Esophagus muscularis mucosa (tissue), 3 donors: ENCODE results near the gene EDDM13.

Source experiments
- POLR2A ChIP-seq: fragments of 450-650 bp; IDR thresholded peaks from one replicate; pipeline ENCODE4 v1.6.1; 2017; ENCODE audit warnings: antibody characterized with exemption, moderate library complexity, mild to moderate bottlenecking, low read depth
- TF ChIP-seq, protein P1 (sequence below), 3 experiments: fragments of 200-600 bp in 2 of 3; fragments of 450-650 bp in 1 of 3; sonication (generic) in 2 of 3; IDR thresholded peaks; one replicate each; pipeline ENCODE4 v1.5.1; 2017 to 2019; ENCODE audit warnings: antibody characterized with exemption in 3 of 3, mild to moderate bottlenecking in 2 of 3, moderate library complexity in 1 of 3

DNA sequence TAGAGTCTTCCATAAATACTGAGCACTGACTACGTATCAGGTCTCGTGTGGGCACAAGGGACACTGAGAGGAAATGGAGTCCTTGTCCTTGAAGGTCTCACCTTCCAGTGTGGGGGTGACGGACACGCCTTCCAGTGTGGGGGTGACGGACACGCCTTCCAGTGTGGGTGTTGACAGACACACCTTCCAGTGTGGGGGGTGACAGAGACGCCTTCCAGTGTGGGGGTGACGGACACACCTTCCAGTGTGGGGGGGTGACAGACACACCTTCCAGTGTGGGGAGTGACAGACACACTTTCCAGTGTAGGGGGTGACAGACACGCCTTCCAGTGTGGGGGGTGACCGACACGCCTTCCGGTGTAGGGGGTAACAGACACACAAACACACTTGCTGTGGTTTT is 14.3 kb upstream of the EDDM13 start:
- no peak for TF ChIP-seq POLR2A
- TF ChIP-seq, protein P1, sequence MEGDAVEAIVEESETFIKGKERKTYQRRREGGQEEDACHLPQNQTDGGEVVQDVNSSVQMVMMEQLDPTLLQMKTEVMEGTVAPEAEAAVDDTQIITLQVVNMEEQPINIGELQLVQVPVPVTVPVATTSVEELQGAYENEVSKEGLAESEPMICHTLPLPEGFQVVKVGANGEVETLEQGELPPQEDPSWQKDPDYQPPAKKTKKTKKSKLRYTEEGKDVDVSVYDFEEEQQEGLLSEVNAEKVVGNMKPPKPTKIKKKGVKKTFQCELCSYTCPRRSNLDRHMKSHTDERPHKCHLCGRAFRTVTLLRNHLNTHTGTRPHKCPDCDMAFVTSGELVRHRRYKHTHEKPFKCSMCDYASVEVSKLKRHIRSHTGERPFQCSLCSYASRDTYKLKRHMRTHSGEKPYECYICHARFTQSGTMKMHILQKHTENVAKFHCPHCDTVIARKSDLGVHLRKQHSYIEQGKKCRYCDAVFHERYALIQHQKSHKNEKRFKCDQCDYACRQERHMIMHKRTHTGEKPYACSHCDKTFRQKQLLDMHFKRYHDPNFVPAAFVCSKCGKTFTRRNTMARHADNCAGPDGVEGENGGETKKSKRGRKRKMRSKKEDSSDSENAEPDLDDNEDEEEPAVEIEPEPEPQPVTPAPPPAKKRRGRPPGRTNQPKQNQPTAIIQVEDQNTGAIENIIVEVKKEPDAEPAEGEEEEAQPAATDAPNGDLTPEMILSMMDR (IDR thresholded peaks at IDR 0.05), result no peak
